Astrocyte of the cerebellum (primary cell): ENCODE measurements around the gene KLF4.

ENCODE experiments used
- DNase-seq: peaks from one replicate; pipeline ENCODE4 v3.0.0-alpha.2; 2011; ENCODE audit warnings: low read depth
- H3K4me3 ChIP-seq: 2 replicates; pipeline ENCODE4 v1.5.1; 2011; ENCODE audit warnings: mild to moderate bottlenecking, low read depth, low read length, moderate library complexity
- in situ Hi-C: cut with HindIII; loops from 2 replicates; pipeline ENCODE4 v1.10.0; 2017; ENCODE audit warnings: low sequenced_read_pairs
- TF ChIP-seq, protein P1 (sequence below): IDR thresholded peaks from 2 replicates; pipeline ENCODE4 v1.5.1; 2012; ENCODE audit warnings: low read length, low read depth, moderate library complexity, mild to moderate bottlenecking; ENCODE audit errors: missing control alignments

Gene KLF4

DNA sequence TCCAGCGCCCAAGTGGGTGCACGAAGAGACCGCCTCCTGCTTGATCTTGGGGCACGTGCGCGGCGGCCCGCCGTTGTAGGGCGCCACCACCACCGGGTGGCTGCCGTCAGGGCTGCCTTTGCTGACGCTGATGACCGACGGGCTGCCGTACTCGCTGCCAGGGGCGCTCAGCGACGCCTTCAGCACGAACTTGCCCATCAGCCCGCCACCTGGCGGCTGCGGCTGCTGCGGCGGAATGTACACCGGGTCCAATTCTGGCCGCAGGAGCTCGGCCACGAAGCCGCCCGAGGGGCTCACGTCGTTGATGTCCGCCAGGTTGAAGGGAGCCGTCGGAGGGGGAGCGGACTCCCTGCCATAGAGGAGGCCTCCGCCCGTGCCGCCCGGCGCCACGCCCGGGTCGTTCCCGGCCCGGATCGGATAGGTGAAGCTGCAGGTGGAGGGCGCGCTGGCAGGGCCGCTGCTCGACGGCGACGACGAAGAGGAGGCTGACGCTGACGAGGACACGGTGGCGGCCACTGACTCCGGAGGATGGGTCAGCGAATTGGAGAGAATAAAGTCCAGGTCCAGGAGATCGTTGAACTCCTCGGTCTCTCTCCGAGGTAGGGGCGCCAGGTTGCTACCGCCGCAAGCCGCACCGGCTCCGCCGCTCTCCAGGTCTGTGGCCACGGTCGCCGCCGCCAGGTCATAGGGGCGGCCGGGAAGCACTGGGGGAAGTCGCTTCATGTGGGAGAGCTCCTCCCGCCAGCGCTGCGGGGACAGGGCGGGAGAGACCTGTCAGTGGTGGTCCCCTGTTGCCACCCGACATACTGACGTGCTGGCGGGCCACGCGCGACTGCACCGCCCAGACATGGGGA lies 1.8 kb downstream of the KLF4 start:
- H3K4me3 ChIP-seq: peak overlapping the region; percentile 55
- DNase-seq: peak; percentile 18
- in situ Hi-C loops: loop anchor here (25.0 kb wide), 2 partner anchors 1050 to 1275 kb away; no protein-coding TSS in a partner anchor
- TF ChIP-seq, protein P1, sequence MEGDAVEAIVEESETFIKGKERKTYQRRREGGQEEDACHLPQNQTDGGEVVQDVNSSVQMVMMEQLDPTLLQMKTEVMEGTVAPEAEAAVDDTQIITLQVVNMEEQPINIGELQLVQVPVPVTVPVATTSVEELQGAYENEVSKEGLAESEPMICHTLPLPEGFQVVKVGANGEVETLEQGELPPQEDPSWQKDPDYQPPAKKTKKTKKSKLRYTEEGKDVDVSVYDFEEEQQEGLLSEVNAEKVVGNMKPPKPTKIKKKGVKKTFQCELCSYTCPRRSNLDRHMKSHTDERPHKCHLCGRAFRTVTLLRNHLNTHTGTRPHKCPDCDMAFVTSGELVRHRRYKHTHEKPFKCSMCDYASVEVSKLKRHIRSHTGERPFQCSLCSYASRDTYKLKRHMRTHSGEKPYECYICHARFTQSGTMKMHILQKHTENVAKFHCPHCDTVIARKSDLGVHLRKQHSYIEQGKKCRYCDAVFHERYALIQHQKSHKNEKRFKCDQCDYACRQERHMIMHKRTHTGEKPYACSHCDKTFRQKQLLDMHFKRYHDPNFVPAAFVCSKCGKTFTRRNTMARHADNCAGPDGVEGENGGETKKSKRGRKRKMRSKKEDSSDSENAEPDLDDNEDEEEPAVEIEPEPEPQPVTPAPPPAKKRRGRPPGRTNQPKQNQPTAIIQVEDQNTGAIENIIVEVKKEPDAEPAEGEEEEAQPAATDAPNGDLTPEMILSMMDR: peak; percentile 63

DNA sequence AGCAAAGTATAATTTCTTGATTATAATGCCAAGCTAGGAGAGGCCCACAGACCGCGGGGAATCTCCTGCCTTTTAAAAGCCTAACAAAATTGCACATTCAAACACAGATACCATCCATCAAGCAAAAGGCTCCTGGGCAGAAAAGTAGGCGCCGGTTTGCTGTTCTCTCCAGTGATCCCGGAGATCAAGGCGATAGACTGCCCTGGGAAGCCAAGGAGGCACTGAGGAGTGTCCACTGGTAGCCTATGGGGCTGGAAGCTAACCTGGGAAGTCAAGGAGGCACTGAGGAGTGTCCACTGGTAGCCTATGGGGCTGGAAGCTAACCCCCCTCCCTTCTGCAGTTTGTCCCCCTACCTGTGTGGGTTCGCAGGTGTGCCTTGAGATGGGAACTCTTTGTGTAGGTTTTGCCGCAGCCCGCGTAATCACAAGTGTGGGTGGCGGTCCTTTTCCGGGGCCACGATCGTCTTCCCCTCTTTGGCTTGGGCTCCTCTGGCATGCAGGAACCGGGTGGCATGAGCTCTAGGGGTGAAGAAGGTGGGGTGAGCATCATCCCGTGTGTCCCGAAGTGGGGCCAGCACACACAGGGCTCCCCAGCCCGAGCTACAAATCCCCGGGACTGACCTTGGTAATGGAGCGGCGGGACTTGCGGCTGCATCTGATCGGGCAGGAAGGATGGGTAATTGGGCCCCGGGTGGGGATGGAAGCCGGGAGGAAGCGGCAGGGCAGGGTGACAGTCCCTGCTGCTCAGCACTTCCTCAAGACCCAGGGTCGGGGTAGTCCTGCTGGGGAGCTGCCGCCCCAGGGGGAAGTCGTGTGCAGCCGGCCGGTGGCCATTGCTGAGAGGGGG lies 2.7 kb downstream of the KLF4 start:
- no peak for DNase-seq
- in situ Hi-C loops: loop anchor here (25.0 kb wide), 2 partner anchors 1050 to 1275 kb away; no protein-coding TSS in a partner anchor
- TF ChIP-seq, protein P1: no peak
- H3K4me3 ChIP-seq: peak overlapping the region; percentile 55

DNA sequence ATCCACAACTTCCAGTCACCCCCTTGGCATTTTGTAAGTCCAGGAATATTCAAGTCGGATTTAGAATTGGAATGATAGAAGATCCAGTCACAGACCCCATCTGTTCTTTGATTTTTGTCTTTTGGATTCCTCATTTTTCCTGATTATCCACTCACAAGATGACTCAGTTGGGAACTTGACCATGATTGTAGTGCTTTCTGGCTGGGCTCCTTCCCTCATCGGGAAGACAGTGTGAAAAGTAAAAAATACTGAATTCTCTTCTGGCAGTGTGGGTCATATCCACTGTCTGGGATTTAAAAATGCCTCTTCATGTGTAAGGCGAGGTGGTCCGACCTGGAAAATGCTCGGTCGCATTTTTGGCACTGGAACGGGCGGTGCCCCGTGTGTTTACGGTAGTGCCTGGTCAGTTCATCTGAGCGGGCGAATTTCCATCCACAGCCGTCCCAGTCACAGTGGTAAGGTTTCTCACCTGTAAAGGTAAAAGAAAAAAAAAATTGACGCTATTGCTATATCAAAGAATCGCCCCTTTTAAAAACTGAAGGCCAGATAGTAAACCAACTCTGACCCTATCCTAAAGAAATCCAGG lies 4.0 kb downstream of the KLF4 start:
- no peak for DNase-seq
- TF ChIP-seq, protein P1: no peak
- H3K4me3 ChIP-seq: no peak overlapping the region
- in situ Hi-C loops: loop anchor here (25.0 kb wide), 2 partner anchors 1052 to 1277 kb away; no protein-coding TSS in a partner anchor

DNA sequence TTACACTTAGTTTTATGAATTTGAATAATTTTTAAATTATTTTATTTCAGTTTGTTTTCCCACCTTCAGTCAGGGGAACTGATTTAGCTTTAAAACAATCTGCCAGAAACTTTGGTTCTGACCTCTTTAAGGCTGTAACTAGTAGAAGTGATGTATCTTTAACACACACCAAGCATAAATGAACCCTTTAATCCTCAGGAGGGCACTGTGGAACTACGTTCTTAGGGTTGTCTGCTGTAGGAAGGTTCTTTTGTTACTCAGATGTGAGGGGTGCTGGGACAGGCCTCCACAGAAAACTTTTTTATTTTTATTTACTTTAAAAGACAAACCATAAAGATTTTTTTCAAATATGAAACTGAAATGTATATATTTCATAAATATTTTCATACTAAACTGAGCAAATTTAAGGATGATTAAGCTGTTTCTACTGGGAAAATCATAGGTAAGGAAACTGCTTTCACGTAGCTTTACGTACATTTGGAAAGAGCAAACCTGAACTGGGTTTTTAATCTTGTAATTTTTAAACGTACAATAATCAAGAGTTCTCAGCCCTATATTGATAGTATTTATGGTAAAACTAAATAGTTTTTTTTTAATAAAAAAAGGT lies 5.3 kb downstream of the KLF4 start:
- in situ Hi-C loops: loop anchor here (25.0 kb wide), 2 partner anchors 1053 to 1278 kb away; no protein-coding TSS in a partner anchor

DNA sequence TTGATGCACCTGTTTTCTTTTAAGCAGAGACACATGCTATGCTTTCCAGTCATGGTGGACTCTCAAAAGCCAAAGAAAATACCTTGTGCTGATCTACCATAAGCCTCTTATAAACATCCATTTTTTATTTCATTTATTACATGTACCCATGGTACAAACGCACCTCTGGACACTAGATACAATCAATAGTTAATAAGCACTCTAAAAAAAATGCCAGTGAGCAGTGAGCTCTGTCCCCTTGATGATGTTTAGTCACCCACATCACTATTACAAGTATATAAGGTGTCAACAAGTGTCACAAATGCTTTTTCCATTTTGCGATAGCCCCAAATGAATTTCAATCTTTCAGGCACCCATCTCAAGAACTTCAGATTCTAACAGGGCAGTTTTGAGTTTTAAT lies 5.9 kb downstream of the KLF4 start:
- DNase-seq: no peak
- in situ Hi-C loops: loop anchor here (25.0 kb wide), 2 partner anchors 1054 to 1279 kb away; no protein-coding TSS in a partner anchor
- TF ChIP-seq, protein P1: no peak
- no peak overlapping the region for H3K4me3 ChIP-seq

More for the DNA sequence above, 5.3 kb downstream of the KLF4 start:
- TF ChIP-seq, protein P1: peak; percentile 54
- peak; percentile 76 for DNase-seq
- no peak overlapping the region for H3K4me3 ChIP-seq
